ENCODE results near the gene KCNK10. TPM values are rescaled to one million over a fixed set of nuclear protein-coding genes. Genes with fewer than 3 reads are reported as not detected.
"Not testable (repeated sequence)": the region's sequence is repeated elsewhere in the genome, so short reads cannot be mapped to it uniquely, and the experiment has no call there.

Gene KCNK10
- total RNA-seq, 2 experiments from 2014 or later, result not detected

DNA sequence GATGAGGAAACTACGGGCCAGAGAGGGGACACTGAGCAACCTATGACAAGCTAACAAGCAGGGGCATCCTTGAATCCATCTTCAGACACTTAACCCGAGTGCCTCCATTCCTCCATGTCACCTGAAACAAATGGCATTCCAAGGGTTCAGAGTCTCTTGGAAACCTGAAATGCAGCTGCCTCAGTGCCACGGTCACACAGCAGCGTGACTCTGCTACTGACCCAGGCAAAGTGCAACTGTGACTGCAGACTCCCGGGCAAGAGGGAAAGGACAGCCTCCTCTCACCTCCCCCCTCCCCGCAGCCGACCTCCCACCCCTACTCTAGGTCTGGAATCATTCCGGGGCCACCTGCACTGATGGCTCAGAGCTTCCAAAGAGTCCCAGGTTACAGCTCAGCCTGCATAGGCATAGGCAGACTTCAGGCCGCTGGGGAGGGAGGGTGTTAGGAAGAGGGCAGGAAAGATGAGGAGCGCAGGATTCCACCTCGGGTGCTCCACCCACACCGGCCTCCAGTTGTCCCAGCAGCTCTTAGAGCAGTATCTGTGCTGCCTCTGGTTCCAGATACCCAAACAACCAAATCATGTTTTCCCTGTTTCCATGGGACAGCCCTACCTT is 53.2 kb downstream of the KCNK10 start:
- H3K27me3 ChIP-seq (ENCODE audit: control insufficient read depth in 1 of 2, insufficient read depth in 2 of 2, low read length in 2 of 2), result peaks cover 0 to 4% of the 10 kb centered on the region in 2 experiments
- no peak overlapping the region for H3K4me3 ChIP-seq (ENCODE audit: low read length)
- TF ChIP-seq CTCF (IDR thresholded peaks at IDR 0.05), result no peak
- Mint-ChIP-seq H3K36me3 (ENCODE audit: low read depth) (no peaks in the 10 kb centered on the region), H3K27me3 (peaks cover 28% of the 10 kb centered on the region), H3K27ac (no peak overlapping the region), H3K4me3 (no peak overlapping the region), H3K4me1 (ENCODE audit: low read depth) (no peaks in the 10 kb centered on the region), H3K9me3 (no peaks in the 10 kb centered on the region)
- H3K36me3 ChIP-seq (ENCODE audit: insufficient read depth, low read length), result no peaks in the 10 kb centered on the region
- ChIA-PET CTCF (no interaction called here), POLR2A (no interaction called here)
- no peak for ATAC-seq (ENCODE audit: poor library complexity)
- DNase-seq, result no peak
- intact Hi-C loops (cut with DNase I, micrococcal nuclease), result no loop called here
- no peaks in the 10 kb centered on the region for H3K4me1 ChIP-seq (ENCODE audit: insufficient read depth, low read length)
- no peaks in the 10 kb centered on the region for H3K9me3 ChIP-seq (ENCODE audit: control insufficient read depth in 1 of 2, insufficient read depth in 1 of 2, low read length in 2 of 2)
- no peak overlapping the region for H3K27ac ChIP-seq (ENCODE audit: low read depth in 1 of 2, low read length in 2 of 2)

GRCh38 chr14:88266474-88266873 is 56.6 kb downstream of the KCNK10 start:
- H3K9me3 Mint-ChIP-seq, result no peaks in the 10 kb centered on the region
- ATAC-seq (ENCODE audit: poor library complexity), result no peak

DNA sequence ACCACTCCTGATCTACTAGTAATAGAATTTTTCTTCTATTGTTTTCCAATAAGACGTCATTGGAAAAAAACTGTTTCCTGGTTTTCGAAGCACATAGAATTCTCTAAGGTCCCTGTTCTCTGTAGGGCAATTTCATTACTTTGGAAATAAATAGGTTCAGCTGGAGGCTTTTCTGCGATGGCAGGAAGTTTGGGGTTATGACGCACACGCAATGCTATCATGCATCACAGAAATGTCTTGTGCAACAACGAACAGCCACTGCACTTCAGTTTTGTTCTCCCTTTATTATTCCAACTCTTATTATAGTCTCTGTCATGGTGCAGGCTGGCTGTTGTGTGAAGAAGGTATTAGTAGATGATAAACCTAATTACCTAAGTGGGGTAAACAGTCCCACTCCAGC is 59.0 kb downstream of the KCNK10 start:
- H3K4me3 ChIP-seq (ENCODE audit: low read length), result no peak overlapping the region
- Mint-ChIP-seq H3K36me3 (ENCODE audit: low read depth) (no peaks in the 10 kb centered on the region), H3K4me3 (no peak overlapping the region), H3K4me1 (ENCODE audit: low read depth) (no peaks in the 10 kb centered on the region), H3K9me3 (no peaks in the 10 kb centered on the region), H3K27ac (no peak overlapping the region), H3K27me3 (peaks cover 43% of the 10 kb centered on the region)
- no peaks in the 10 kb centered on the region for H3K4me1 ChIP-seq (ENCODE audit: insufficient read depth, low read length)
- no peaks in the 10 kb centered on the region for H3K36me3 ChIP-seq (ENCODE audit: insufficient read depth, low read length)
- peak in 1 of 14 experiments; percentile 3 for DNase-seq
- intact Hi-C loops (cut with DNase I, micrococcal nuclease), result no loop called here
- H3K27me3 ChIP-seq (ENCODE audit: control insufficient read depth in 1 of 2, insufficient read depth in 2 of 2, low read length in 2 of 2), result no peaks in the 10 kb centered on the region
- no peak overlapping the region for H3K27ac ChIP-seq (ENCODE audit: low read depth in 1 of 2, low read length in 2 of 2)
- TF ChIP-seq CTCF (IDR thresholded peaks at IDR 0.05), result no peak
- POLR2A ChIA-PET, result no interaction called here
- no peaks in the 10 kb centered on the region for H3K9me3 ChIP-seq (ENCODE audit: control insufficient read depth in 1 of 2, insufficient read depth in 1 of 2, low read length in 2 of 2)
- CTCF ChIA-PET, result no interaction called here
- no peak for ATAC-seq (ENCODE audit: poor library complexity)

More at GRCh38 chr14:88266474-88266873, 56.6 kb downstream of the KCNK10 start:
- Histone ChIP-seq H3K36me3 (ENCODE audit: insufficient read depth, low read length) (no peaks in the 10 kb centered on the region), H3K4me1 (ENCODE audit: insufficient read depth, low read length) (no peaks in the 10 kb centered on the region), H3K27ac (ENCODE audit: low read depth in 1 of 2, low read length in 2 of 2) (no peak overlapping the region), H3K4me3 (ENCODE audit: low read length) (no peak overlapping the region), H3K27me3 (ENCODE audit: control insufficient read depth in 1 of 2, insufficient read depth in 2 of 2, low read length in 2 of 2) (peaks cover 0 to 2% of the 10 kb centered on the region in 2 experiments), H3K9me3 (ENCODE audit: control insufficient read depth in 1 of 2, insufficient read depth in 1 of 2, low read length in 2 of 2) (no peaks in the 10 kb centered on the region)
- ChIA-PET CTCF (no interaction called here), POLR2A (no interaction called here)
- Mint-ChIP-seq H3K27ac (no peak overlapping the region), H3K4me3 (no peak overlapping the region), H3K36me3 (ENCODE audit: low read depth) (no peaks in the 10 kb centered on the region), H3K4me1 (ENCODE audit: low read depth) (no peaks in the 10 kb centered on the region), H3K27me3 (peaks cover 36% of the 10 kb centered on the region)
- intact Hi-C loops (cut with DNase I, micrococcal nuclease), result no loop called here
- DNase-seq, result no peak
- no peak for TF ChIP-seq CTCF (IDR thresholded peaks at IDR 0.05)

- intact Hi-C loops (cut with DNase I, micrococcal nuclease), result not testable (repeated sequence)
Observed at GRCh38 chr14:88261302-88261701, 61.8 kb downstream of the KCNK10 start.

More at GRCh38 chr14:88261302-88261701, 61.8 kb downstream of the KCNK10 start:
- ATAC-seq (ENCODE audit: poor library complexity); POLR2A ChIA-PET; H3K27ac Mint-ChIP-seq; H3K4me3 Mint-ChIP-seq; H3K9me3 ChIP-seq (ENCODE audit: control insufficient read depth in 1 of 2, insufficient read depth in 1 of 2, low read length in 2 of 2); H3K9me3 Mint-ChIP-seq; H3K27ac ChIP-seq (ENCODE audit: low read depth in 1 of 2, low read length in 2 of 2); H3K4me1 Mint-ChIP-seq (ENCODE audit: low read depth); H3K36me3 ChIP-seq (ENCODE audit: insufficient read depth, low read length); CTCF ChIA-PET; DNase-seq; H3K36me3 Mint-ChIP-seq (ENCODE audit: low read depth); H3K4me3 ChIP-seq (ENCODE audit: low read length); H3K4me1 ChIP-seq (ENCODE audit: insufficient read depth, low read length); H3K27me3 ChIP-seq (ENCODE audit: control insufficient read depth in 1 of 2, insufficient read depth in 2 of 2, low read length in 2 of 2): not testable (repeated sequence)
- H3K27me3 Mint-ChIP-seq, result peaks cover 52% of the 10 kb centered on the region
